ENCODE measurements around the gene TBC1D26.
"Not testable (repeated sequence)": the region's sequence is repeated elsewhere in the genome, so short reads cannot be mapped to it uniquely, and the experiment has no call there.

The TBC1D26 gene

DNA sequence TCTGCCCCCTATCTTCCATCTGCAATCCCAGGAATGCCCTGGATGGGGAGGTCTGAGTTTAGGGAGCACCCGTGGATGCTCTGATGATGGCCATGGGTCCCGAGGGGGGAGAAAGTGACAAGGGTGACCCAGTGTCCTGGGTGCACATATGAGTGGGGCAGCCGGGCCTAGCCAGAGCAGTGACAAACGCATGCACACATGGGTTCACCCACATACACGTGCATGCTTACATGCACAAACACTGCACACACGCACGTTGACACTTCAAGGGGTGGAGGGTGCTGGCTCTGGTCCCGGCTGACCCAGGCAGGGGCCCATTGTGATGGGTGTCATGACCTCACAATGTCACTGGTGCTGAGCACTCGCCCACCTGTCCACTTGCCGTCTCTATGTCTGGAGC lies at the start of gene TBC1D26:
Gene TBC1D26, plus strand, starts transcription at position 384 of the 400 bp plus-strand sequence. CDS start 3,066 bp downstream, outside the sequence.
- DNase-seq = not testable (repeated sequence)

DNA sequence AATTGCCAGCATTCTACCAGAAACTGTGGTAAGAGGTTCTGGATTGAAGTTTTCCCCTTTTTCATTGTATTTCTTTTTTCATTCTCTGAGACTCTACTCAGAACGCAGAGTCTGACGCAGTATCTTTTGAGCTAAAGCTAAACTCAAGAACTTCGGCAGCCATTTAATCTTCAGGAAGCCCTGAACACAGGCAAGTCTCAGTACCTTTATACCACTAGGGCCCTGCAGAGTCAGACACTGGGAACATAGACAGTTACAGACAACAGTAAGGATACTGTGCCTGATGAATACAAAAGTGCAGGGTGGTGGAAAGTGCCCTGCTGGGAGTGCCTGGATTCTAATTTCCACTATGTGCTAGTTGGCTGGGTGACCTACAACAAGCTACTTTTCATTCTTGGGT lies 48.9 kb upstream of the TBC1D26 start:
- not testable (repeated sequence) for DNase-seq

DNA sequence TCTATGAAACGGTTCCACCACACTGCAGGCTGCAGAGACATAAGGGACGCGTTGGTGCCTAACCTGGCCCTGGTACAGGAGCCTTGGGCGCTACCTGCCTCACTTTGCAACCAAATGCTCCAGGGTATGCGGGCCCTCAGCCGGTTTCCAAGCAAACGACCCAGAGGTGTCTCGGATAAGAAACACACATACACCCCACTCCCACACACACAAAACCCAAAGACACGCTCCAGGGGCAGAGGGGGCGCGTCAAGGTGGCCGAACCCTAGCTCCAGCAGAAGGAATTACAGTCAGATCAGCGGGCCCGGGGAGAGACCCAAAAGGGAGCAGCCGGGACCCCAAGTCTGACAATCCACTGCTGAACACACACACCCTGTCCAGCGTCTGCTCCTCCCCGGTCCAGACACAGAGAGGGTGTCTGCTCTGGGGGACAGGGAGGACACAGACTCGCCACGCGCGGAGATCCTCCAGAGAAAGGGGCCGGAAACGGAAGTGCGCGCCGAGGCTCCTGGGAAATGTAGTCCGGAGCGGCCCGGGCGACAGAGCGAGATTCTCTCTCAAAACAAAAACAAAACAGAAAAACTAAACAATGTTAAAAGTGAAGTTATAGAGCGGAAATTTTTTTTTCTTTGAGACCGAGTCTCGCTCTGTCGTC lies 48.1 kb upstream of the TBC1D26 start, which contains the start of gene TRIM16:
Gene TRIM16, minus strand, starts transcription at position 488 of the 655 bp plus-strand sequence. CDS start 32,702 bp downstream, outside the sequence.
- peak; percentile 10 to 74 for DNase-seq

DNA sequence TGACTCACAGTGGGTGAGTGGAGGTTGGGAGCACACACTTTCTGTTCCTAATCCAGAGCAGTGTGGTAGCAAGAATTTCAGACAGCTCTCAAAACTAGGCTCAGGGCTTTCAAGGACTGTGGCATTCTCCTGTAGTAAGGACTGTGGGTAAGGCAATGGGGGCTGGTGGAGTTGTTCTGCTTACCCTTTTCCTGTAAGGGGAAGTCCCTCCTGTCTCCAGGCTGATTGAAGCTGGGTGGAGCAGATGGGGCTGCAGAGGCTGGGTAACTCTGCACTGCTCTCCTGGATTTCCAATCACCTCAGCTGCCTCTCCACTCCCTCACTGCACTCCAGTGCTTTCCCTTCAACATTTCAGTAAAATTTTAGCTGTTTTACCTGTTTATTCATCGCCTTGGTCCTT lies 44.6 kb upstream of the TBC1D26 start:
- not testable (repeated sequence) for DNase-seq

DNA sequence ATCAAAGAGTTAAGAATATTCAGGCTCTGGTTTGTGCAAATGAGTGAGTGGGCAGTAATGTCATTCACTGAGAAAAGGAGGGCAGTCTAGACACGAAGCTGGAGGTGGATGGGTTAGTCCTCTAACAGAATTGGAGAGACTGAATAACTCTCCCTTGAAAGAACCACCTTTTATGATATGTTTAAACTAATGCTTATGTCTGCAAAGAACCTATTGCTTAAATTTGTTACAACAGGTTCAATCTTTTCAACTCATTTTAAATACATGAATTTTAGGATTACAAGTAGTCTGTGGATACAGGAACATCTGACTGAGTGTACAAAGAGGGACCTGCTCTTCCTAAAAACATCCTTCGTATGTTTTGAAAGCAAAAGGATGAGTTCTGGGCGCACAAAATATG lies 33.1 kb upstream of the TBC1D26 start:
- not testable (repeated sequence) for DNase-seq

DNA sequence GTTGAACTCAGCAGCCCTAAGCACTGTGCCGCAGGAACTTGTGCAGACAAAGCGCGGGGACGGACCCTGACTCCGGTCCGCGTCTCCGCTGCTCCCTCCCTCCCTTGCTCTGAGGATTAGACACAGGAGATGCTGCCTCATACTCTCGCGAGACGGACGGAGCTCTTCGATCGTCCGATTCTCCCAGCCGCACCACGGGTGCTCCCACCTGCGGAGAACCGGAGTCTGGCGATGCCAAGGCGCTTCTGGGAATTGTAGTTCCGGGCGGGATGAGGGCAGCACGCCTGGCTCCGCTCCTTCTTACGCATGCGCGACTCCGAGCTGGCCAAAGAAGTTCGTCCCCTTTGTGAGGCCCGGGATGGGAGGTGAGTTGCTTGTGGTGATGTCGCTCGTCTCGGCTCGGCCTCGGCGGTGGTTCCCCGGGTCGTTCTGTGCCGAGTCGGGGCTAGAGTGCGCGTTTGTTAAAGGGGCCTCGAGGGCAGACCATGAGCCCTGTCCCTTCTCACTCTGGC lies 32.6 kb upstream of the TBC1D26 start, which contains the start of gene ZNF286A:
Gene ZNF286A, plus strand, starts transcription at position 340 of the 512 bp plus-strand sequence. CDS start 578 bp downstream, outside the sequence.
- peak; percentile 99 to 100 for DNase-seq

DNA sequence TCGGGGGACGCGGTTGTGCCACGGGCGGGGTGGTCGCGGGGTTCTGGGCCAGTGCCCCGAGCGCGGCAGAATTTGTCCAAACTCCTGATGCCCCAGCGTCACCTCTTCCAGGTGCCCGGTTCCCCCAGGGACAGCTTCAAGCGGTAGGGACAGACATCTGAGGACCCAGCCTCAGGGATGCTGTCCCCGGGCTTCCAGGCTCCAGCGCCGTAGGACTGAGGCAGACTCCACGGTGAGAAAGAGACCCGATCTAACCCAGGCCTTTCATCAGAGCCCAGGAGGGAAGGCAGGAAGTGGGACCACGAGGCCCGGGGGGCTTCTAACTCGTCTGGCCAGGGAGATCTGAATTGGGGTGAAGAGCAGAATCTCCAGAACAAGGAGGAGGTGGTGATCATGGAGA lies 32.1 kb upstream of the TBC1D26 start:
- DNase-seq = not testable (repeated sequence)

DNA sequence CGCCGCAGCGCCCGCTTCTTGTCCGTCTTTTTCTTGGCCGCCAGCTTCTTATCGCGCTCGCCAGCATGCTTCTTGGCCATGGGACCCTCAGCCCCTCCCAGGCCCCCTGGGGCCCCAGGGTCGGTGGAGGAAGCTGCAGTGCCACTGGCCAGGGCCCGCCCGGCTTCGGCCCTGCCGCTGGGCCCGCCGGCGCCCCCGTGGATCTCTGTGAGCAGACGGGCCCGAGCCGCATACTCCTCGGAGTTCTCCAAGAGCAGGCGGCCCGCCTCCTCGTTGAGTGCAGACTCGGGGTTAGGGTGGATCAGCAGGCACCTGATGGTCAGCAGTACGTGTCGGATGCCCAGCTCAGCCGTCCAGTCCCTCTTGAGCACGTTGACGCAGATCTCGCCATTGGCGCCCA lies 27.8 kb upstream of the TBC1D26 start:
- not testable (repeated sequence) for DNase-seq

DNA sequence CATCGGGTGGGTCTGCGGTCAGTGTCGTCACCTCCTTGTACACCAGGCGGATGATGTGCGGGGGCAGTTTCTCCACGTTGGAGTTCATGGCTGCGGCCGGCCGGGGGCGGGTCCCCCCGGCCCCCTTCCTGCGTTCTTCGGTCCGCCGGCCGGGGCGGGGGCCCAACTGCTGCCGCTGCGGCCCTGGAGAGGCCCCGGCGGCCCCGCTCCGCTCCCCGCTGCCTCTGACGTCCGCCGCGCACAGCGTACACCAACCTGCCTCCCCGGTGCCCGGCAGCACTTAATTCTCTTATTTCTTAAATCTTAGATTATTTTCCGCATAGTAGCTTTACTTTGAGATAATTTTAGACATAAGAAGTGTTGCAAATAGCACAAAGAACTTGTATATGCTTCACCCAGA lies 27.3 kb upstream of the TBC1D26 start:
- DNase-seq = not testable (repeated sequence)

DNA sequence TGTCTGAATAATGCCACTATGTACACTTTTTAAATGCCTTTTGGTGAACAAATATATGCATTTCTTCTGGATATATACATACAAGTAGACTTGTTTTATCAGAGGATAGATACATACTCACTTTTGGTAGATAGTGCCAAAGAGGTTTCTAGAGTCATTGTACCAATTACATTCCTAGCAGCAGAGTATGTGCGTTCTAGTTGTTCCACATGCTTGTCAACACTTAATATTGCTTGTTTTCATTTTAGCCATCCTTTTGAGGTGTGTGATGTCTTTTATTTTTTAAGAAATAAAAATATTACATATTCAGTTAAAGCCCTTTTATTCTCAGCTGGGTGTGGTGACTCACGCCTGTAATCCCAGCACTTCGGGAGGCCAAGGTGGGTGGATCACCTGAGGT lies 23.2 kb upstream of the TBC1D26 start:
- DNase-seq = not testable (repeated sequence)

DNA sequence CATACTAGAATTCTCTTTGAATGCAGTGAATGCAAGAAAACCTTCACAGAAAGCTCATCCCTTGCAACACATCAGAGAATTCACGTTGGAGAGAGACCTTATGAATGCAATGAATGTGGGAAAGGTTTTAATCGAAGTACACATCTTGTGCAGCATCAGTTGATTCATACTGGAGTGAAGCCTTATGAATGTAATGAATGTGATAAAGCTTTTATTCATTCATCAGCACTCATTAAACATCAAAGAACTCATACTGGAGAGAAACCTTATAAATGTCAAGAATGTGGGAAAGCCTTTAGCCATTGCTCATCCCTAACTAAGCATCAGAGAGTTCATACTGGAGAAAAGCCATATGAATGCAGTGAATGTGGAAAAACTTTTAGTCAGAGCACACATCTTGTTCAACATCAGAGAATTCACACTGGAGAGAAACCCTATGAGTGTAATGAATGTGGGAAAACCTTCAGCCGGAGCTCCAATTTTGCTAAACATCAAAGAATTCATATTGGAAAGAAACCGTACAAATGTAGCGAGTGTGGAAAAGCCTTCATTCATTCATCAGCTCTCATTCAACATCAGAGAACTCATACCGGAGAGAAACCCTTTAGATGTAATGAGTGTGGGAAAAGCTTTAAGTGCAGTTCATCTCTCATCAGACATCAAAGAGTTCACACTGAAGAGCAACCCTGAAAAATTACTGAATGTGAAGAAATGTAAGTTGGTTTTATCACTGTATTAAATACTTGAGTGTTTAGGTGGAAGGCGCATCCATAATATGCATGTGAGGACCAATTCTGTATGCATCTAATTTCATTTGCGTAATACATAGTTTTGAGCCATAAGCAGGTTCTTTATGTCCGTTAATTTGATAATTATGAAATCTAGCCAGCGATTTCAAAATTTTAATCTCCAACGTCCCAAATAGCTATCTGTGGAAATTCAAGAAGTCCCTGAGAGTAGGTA lies 15.2 kb upstream of the TBC1D26 start:
- not testable (repeated sequence) for DNase-seq

DNA sequence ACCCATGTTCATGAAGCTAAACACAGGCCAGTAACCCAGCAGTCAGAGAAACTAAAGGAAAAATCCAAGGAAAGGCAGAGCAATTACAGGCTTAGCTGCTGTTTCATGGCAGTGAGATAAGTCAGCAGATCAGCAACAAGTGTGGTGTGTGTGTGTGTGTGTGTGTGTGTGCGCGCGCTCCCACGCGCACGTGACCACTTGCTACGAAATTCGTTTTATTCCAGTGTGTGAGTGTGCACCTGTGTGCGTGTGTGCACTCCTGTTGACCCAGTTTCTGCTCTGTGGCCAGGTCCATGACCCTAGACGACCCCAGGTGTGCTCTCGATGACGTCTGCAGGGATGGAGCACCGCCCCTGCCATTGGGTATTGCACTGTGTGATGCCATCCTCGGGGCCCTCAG lies 1.5 kb upstream of the TBC1D26 start:
- DNase-seq = not testable (repeated sequence)

DNA sequence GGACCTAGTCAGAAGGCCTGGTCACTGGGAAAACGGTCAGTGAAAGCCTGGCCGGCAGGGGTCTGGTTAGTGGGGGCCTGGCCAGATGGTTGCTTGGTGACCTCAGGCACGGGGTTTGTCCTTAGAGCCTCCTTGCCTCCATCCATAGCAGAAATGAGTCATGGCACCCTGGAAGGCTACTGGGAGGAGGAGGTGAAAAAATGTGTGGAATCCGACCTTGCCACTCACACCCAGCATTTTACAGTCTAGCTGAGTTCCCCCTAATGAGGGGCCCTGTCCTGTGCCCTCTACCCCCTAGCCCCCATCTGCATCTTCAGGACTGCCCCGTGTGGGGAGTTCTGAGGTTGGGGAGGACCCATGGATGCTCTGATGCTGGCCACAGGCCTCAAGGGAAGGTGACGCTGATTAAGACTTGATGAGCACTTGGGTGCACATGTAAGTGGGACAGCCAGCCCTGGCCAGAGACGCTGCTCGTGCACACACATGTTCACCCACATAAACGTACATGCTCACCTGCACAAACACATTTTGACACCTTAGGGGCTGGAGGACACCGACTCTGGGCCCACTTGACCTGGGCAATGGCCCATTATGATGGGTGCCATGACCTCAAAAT lies 1.2 kb downstream of the TBC1D26 start:
- DNase-seq = not testable (repeated sequence)

DNA sequence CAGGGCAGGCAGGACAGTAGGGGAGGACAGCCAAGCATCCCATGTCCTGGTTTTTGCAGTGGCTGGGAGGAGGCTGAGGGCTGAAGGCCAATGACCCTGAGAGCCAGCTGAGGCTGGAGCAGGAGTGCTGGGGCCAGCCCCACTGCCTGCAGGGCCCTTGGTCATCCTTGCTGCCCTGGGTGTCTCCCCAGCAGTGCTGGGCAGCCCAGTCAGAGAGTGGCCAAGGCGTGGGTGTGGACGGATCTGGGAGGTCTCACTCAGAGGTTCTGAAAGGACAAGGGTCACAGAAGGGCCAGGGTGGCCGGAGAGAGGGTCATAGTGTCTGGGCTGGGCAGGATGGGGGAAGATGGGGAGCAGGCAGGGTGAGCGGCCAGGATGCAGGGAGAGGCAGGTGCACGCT lies 4.5 kb downstream of the TBC1D26 start:
- DNase-seq = not testable (repeated sequence)

DNA sequence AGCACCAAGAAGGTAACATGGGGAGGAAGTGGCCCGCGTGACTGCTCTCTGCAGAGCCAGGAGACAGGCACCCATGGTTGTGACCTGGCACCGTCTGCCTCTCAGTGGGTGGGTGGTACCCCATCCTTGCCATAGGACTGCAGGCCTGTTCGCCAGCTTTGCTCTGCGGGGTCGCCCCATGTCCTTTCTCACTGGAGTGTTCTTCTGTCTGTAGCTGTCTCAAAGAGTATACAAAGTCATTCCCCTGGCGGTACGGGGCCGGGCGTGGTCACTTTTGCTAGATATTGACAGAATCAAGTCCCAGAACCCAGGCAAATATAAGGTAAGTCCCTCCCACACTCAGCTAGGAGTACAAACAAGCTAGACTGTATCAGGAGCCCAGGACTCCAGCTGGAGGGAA lies 6.0 kb downstream of the TBC1D26 start:
- DNase-seq = no peak

DNA sequence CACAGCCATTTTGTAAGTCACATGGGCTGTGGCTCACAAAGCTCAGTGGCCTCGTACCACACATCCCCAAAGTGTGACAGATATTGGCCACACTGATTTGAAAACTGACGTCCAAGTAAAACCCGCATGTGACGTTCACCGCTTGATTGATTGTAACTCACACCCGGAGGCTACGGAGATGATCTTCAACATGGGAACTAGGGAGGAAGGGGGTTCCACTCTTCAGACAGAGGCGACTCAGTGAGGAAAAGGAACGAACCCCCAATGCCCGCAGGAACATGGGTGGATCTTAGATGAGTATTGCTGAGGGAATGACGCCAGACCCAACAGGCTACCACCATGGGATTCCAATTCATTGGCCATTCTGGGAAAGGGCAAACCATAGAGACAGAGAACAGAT lies 7.2 kb downstream of the TBC1D26 start:
- not testable (repeated sequence) for DNase-seq

DNA sequence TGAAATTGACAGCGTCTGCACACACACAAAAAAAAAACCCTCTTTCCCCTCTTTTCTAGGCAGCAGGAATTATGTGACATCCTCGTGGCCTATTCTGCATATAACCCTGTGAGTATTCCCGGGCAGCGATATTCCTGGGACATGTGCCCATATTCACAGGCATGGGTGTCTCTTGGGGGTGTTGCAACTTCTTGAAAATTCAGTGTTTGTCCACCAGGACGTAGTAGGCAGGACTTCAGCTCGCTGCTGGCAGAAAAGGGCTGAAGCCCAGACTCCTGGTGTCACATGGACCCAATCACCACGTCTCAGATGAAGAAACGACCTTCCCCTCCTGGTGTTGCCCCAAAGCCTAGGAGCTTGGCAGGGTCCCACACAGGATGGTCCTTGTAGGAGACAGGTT lies 8.0 kb downstream of the TBC1D26 start:
- not testable (repeated sequence) for DNase-seq

DNA sequence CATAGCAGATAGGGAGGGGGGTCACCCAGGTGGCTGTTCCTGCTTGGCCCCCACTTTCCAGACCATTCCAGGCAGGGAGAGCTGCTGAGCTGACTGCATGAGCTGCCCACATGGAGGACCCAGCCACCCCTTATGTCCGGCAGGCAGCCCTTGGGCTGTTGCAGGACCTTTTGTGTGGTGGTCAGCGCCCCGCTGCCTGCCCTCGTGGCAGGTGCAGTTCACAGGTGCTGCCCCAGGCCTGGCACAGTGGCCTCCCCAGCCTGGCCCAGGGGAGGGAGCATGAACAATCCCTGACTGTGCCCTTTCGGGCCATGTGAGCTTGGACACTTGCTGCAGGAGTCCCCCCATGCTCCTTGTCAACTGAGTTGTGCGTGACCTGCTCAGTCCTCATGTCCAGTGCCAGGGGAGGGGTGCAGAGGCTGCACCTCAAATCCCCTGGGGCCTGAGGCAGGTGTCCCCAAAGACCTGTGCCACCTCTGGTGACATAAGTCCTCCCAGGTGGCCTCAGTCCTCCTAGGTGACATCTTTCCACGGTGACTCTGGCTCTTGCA lies 8.6 kb downstream of the TBC1D26 start:
- DNase-seq = no peak

DNA sequence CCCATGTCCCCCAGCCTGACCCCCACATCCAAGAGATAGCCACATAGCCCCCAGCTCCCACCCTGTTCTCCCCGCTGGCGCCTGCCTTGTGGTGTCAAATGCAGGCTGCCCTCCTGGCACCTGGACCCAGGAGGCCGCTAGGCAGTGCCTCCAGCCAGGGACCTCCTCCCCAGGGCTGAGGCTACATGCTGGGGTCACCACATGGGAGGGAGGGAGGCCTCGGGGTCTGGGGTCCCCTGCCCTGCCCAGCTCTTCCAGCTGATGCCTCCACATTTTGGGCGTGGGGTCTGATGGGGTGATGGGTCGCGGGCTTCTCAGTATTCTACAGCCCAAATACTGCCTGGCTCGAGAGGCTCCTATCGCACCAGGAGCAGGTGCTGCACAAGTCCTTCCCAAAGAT lies 9.5 kb downstream of the TBC1D26 start:
- no peak for DNase-seq

DNA sequence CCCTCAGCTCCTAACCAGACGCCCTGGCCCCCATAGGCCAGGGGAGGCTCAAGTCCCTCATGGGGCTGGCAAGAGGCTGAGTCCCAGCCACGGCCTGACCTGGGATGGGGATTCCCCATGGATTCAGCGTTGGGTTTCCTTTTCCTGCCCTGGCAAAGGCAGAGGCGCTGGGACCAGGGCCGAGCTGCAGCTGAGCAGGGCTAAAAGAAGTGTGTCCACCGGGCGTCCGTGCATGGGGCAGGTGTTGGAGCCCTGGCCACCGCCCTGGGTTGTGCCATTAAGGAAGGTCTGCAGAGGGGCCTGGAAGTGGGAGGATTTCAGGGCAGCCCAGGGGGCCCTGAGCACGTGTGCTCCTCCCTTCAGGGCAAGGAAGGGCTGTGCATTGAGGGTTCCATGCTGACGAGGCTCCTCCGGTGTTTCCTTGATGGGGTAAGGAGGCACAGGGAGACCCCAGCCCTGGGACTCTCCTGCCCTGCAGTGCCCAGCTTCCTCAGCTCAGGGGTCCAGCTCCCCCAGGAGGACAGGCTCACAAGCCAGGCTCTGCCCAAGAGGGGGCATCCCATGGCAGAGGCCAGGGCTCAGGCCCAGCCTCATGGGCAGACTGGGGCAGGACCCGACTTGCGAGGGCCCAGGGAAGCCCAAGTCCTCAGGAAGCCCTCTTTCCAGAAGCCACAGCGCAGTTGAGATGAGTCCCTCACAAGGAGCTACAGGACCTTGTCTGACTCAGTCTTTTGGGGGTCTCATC lies 10.1 kb downstream of the TBC1D26 start:
- DNase-seq = no peak

DNA sequence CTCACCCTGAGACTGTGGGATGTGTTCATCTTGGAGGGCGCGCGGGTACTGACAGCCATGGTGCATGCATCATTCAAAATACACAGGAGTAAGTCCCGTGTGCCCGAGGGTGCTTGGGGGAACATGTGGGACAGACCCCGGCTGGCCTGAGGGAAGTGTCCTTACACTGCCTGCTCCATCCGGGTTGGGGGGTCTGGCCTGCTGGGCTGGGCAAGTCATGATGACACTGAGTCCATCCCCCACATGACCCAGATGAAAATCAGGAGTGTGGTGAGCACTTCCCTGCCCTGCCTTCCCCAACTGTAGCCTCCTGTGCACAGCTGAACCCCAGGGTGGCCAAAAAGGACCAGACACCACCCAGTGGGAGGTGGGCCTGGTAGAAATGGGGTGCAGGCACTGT lies 10.8 kb downstream of the TBC1D26 start:
- DNase-seq = no peak

Measured in SW 1271 (cell line).